ENCODE data around the gene EXTL2. TPM values are rescaled to one million over a fixed set of nuclear protein-coding genes. Genes with fewer than 3 reads are reported as not detected.
"Not testable (repeated sequence)": the region's sequence is repeated elsewhere in the genome, so short reads cannot be mapped to it uniquely, and the experiment has no call there.

EXTL2 gene
- total RNA-seq, 1 experiment from 2014 or later, result 17.0 TPM

DNA sequence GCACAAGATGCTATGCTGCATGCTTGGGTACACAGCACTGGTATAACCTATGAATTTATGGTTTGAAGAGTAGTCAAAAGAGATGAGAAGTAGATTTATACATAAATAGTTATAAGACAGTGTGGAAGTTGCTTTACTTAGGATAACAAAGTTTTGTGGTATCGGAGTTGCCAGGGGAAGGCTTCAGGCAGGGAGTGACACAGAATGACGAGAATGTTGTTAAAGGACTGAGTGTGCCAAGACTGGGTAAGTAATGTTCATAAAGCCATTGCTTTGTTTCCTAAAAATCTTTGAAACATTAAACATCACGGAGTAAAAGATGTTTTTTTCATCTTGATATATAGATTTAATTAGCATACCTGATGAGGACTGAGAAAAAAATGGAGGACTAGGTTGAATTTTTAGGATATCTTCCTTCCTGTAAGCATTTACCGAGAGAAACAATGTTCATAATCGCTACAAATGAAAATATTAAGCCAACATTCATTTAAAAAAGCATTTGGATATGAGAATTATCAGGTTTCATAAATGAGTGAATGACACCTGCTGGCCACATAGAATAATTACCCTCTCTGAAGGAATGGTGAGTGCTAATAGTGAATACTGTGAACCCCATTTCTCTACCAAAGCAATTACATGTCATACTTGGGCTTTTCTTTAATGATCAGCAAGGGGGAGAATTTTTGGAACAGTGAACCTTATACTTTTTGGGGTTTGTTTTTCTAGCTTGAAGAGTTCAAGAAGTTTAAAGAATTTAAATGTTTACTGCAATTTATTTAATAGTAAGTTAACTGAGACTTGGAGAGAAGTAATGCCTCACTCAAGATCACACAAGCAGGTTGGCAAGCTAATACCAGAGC is 28.4 kb downstream of the EXTL2 start:
- Histone ChIP-seq H3K4me1 (ENCODE audit: low read length) (peaks cover 5% of the 10 kb centered on the region), H3K9ac (ENCODE audit: low read length) (no peak overlapping the region), H3K9me3 (ENCODE audit: low read length) (no peaks in the 10 kb centered on the region), H3K27me3 (ENCODE audit: low read length) (no peaks in the 10 kb centered on the region), H3K36me3 (ENCODE audit: insufficient read depth, low read length) (no peaks in the 10 kb centered on the region), H4K20me1 (ENCODE audit: insufficient read depth, low read depth, low read length) (no peaks in the 10 kb centered on the region), H3K4me3 (ENCODE audit: low read length) (no peak overlapping the region), H3K4me2 (ENCODE audit: low read depth, low read length, poor library complexity, severe bottlenecking) (no peak overlapping the region), H3K9me2 (replicated peaks; ENCODE audit: insufficient read depth, low read length) (no peaks in the 10 kb centered on the region), H2AFZ (ENCODE audit: low read length) (no peak overlapping the region), H3K27ac (ENCODE audit: low read length) (no peak overlapping the region), H3K79me2 (ENCODE audit: low read length) (no peaks in the 10 kb centered on the region)
- peak; percentile 76 for DNase-seq

GRCh38 chr1:100862591-100862990 is 32.1 kb downstream of the EXTL2 start:
- Histone ChIP-seq H3K9me3 (ENCODE audit: low read length) (no peaks in the 10 kb centered on the region), H3K36me3 (ENCODE audit: insufficient read depth, low read length) (no peaks in the 10 kb centered on the region), H2AFZ (ENCODE audit: low read length) (no peak overlapping the region), H3K4me1 (ENCODE audit: low read length) (no peaks in the 10 kb centered on the region), H3K9ac (ENCODE audit: low read length) (no peak overlapping the region), H3K27ac (ENCODE audit: low read length) (no peak overlapping the region), H3K4me2 (ENCODE audit: low read depth, low read length, poor library complexity, severe bottlenecking) (no peak overlapping the region), H3K4me3 (ENCODE audit: low read length) (no peak overlapping the region), H3K79me2 (ENCODE audit: low read length) (no peaks in the 10 kb centered on the region), H3K9me2 (replicated peaks; ENCODE audit: insufficient read depth, low read length) (no peaks in the 10 kb centered on the region), H3K27me3 (ENCODE audit: low read length) (no peaks in the 10 kb centered on the region), H4K20me1 (ENCODE audit: insufficient read depth, low read depth, low read length) (no peaks in the 10 kb centered on the region)
- no peak for DNase-seq

- no peaks in the 10 kb centered on the region for H3K9me3 ChIP-seq (ENCODE audit: low read length)
- H3K36me3 ChIP-seq (ENCODE audit: insufficient read depth, low read length), result no peaks in the 10 kb centered on the region
- no peak overlapping the region for H3K4me3 ChIP-seq (ENCODE audit: low read length)
- H3K4me2 ChIP-seq (ENCODE audit: low read depth, low read length, poor library complexity, severe bottlenecking), result no peak overlapping the region
- no peaks in the 10 kb centered on the region for H3K79me2 ChIP-seq (ENCODE audit: low read length)
- no peak for DNase-seq
- no peaks in the 10 kb centered on the region for H3K27me3 ChIP-seq (ENCODE audit: low read length)
- no peak overlapping the region for H3K27ac ChIP-seq (ENCODE audit: low read length)
- no peak overlapping the region for H2AFZ ChIP-seq (ENCODE audit: low read length)
- H3K4me1 ChIP-seq (ENCODE audit: low read length), result no peaks in the 10 kb centered on the region
- no peaks in the 10 kb centered on the region for H4K20me1 ChIP-seq (ENCODE audit: insufficient read depth, low read depth, low read length)
- no peaks in the 10 kb centered on the region for H3K9me2 ChIP-seq (replicated peaks; ENCODE audit: insufficient read depth, low read length)
- no peak overlapping the region for H3K9ac ChIP-seq (ENCODE audit: low read length)
Measured at GRCh38 chr1:100861379-100861778, 33.3 kb downstream of the EXTL2 start.

DNA sequence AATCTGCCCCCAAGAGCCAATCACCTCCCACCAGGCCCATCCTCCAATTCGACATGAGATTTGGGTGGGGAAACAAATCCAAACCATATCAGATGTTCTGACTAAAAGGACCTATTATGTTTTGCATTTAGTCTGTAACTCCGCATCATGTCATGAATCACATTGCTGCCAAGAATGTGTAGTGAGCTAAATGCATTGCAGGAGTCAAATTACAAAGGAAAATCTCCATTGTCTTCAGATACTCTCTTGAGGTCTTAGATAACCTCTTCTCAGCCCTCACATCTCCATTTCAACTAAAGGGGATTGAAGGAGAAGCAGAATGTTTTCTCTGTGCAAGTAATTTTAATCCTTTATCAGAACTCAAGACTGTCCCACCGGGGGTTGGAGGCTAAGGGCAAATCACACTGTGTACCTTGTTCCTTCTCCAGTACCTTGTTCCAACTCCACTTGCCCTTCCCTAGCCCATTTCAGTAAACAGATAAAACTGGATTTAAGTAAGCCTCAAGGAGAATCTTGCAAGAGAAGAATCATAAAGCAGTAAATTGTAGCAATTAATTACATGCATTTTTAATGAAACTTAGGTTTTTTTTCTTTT is 34.1 kb downstream of the EXTL2 start:
- no peaks in the 10 kb centered on the region for H3K9me3 ChIP-seq (ENCODE audit: low read length)
- H3K36me3 ChIP-seq (ENCODE audit: insufficient read depth, low read length), result no peaks in the 10 kb centered on the region
- no peaks in the 10 kb centered on the region for H4K20me1 ChIP-seq (ENCODE audit: insufficient read depth, low read depth, low read length)
- no peak overlapping the region for H2AFZ ChIP-seq (ENCODE audit: low read length)
- H3K27me3 ChIP-seq (ENCODE audit: low read length), result no peaks in the 10 kb centered on the region
- H3K4me3 ChIP-seq (ENCODE audit: low read length), result no peak overlapping the region
- H3K27ac ChIP-seq (ENCODE audit: low read length), result no peak overlapping the region
- H3K79me2 ChIP-seq (ENCODE audit: low read length), result no peaks in the 10 kb centered on the region
- H3K4me1 ChIP-seq (ENCODE audit: low read length), result no peaks in the 10 kb centered on the region
- no peak overlapping the region for H3K9ac ChIP-seq (ENCODE audit: low read length)
- no peak overlapping the region for H3K4me2 ChIP-seq (ENCODE audit: low read depth, low read length, poor library complexity, severe bottlenecking)
- no peak for DNase-seq
- H3K9me2 ChIP-seq (replicated peaks; ENCODE audit: insufficient read depth, low read length), result no peaks in the 10 kb centered on the region

GRCh38 chr1:100855116-100855515 is 39.5 kb downstream of the EXTL2 start:
- DNase-seq; H3K27me3 ChIP-seq (ENCODE audit: low read length); H3K4me3 ChIP-seq (ENCODE audit: low read length); H3K79me2 ChIP-seq (ENCODE audit: low read length); H3K4me2 ChIP-seq (ENCODE audit: low read depth, low read length, poor library complexity, severe bottlenecking); H2AFZ ChIP-seq (ENCODE audit: low read length); H3K4me1 ChIP-seq (ENCODE audit: low read length); H3K9me3 ChIP-seq (ENCODE audit: low read length); H3K9me2 ChIP-seq (replicated peaks; ENCODE audit: insufficient read depth, low read length); H3K36me3 ChIP-seq (ENCODE audit: insufficient read depth, low read length); H4K20me1 ChIP-seq (ENCODE audit: insufficient read depth, low read depth, low read length); H3K27ac ChIP-seq (ENCODE audit: low read length); H3K9ac ChIP-seq (ENCODE audit: low read length): not testable (repeated sequence)

DNA sequence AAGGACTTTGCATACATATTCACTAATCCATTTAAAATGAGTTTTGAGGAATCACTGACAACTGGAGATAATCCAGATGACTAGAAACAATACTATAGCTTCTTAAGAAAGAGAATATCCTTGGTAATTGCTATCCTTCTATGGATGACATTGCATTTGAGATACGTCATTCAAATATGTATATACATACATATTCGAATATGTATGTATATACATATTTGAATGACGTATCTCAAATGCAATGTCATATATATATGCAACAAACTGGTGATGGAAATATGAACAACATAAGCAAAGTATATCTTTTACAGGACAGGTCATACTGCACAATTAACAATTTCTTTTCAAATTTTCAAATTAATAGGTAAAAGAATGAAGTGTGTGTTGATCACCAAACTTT is 41.7 kb downstream of the EXTL2 start:
- no peaks in the 10 kb centered on the region for H3K79me2 ChIP-seq (ENCODE audit: low read length)
- no peaks in the 10 kb centered on the region for H3K9me3 ChIP-seq (ENCODE audit: low read length)
- DNase-seq, result no peak
- H3K27me3 ChIP-seq (ENCODE audit: low read length), result no peaks in the 10 kb centered on the region
- no peak overlapping the region for H3K4me2 ChIP-seq (ENCODE audit: low read depth, low read length, poor library complexity, severe bottlenecking)
- H3K9me2 ChIP-seq (replicated peaks; ENCODE audit: insufficient read depth, low read length), result no peaks in the 10 kb centered on the region
- H3K36me3 ChIP-seq (ENCODE audit: insufficient read depth, low read length), result no peaks in the 10 kb centered on the region
- no peak overlapping the region for H3K9ac ChIP-seq (ENCODE audit: low read length)
- H2AFZ ChIP-seq (ENCODE audit: low read length), result no peak overlapping the region
- H3K4me3 ChIP-seq (ENCODE audit: low read length), result no peak overlapping the region
- no peaks in the 10 kb centered on the region for H3K4me1 ChIP-seq (ENCODE audit: low read length)
- H3K27ac ChIP-seq (ENCODE audit: low read length), result no peak overlapping the region
- no peaks in the 10 kb centered on the region for H4K20me1 ChIP-seq (ENCODE audit: insufficient read depth, low read depth, low read length)

DNA sequence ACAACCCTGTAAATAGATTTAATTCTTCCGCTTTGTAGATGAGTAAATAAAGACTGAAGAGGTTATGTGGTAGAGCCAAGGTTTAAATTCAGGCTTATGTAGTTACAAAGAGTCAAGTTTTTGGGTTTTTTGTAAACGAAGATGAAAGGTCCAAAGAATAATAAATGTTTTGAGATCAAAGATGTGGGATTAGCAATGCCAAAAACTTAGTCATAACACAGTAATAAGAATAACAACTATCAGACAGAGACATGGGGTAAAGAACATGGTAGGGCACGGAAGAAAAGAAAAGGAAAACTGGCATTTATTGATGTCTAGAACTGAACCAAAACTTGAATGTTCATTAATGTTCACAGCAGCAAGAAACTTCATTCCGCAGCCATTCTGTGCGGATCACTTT is 42.9 kb downstream of the EXTL2 start:
- Histone ChIP-seq H3K4me1 (ENCODE audit: low read length) (no peaks in the 10 kb centered on the region), H3K36me3 (ENCODE audit: insufficient read depth, low read length) (no peaks in the 10 kb centered on the region), H3K4me2 (ENCODE audit: low read depth, low read length, poor library complexity, severe bottlenecking) (no peak overlapping the region), H3K9me2 (replicated peaks; ENCODE audit: insufficient read depth, low read length) (no peaks in the 10 kb centered on the region), H4K20me1 (ENCODE audit: insufficient read depth, low read depth, low read length) (no peaks in the 10 kb centered on the region), H3K27me3 (ENCODE audit: low read length) (0 out of 2 replicates have a peak, but pooled peaks cover under 1% of the 10 kb centered on the region), H3K4me3 (ENCODE audit: low read length) (no peak overlapping the region), H3K79me2 (ENCODE audit: low read length) (no peaks in the 10 kb centered on the region), H3K9ac (ENCODE audit: low read length) (no peak overlapping the region), H2AFZ (ENCODE audit: low read length) (no peak overlapping the region), H3K9me3 (ENCODE audit: low read length) (no peaks in the 10 kb centered on the region), H3K27ac (ENCODE audit: low read length) (no peak overlapping the region)
- no peak for DNase-seq

- DNase-seq, result no peak
- no peak overlapping the region for H3K27ac ChIP-seq (ENCODE audit: low read length)
- H3K27me3 ChIP-seq (ENCODE audit: low read length), result 0 out of 2 replicates have a peak, but pooled peaks cover 2% of the 10 kb centered on the region
- H3K79me2 ChIP-seq (ENCODE audit: low read length), result no peaks in the 10 kb centered on the region
- no peaks in the 10 kb centered on the region for H3K9me2 ChIP-seq (replicated peaks; ENCODE audit: insufficient read depth, low read length)
- no peaks in the 10 kb centered on the region for H3K4me1 ChIP-seq (ENCODE audit: low read length)
- no peak overlapping the region for H2AFZ ChIP-seq (ENCODE audit: low read length)
- H3K4me2 ChIP-seq (ENCODE audit: low read depth, low read length, poor library complexity, severe bottlenecking), result no peak overlapping the region
- H3K4me3 ChIP-seq (ENCODE audit: low read length), result no peak overlapping the region
- no peaks in the 10 kb centered on the region for H4K20me1 ChIP-seq (ENCODE audit: insufficient read depth, low read depth, low read length)
- no peaks in the 10 kb centered on the region for H3K36me3 ChIP-seq (ENCODE audit: insufficient read depth, low read length)
- no peaks in the 10 kb centered on the region for H3K9me3 ChIP-seq (ENCODE audit: low read length)
- H3K9ac ChIP-seq (ENCODE audit: low read length), result no peak overlapping the region
Measured at GRCh38 chr1:100847361-100848082, 47.1 kb downstream of the EXTL2 start.
